Lower lobe of right lung (tissue), 2 donors: ENCODE measurements around the gene TMPRSS11B. TPM values are rescaled to one million over a fixed set of nuclear protein-coding genes. Genes with fewer than 3 reads are reported as not detected.

Experiments used
- ATAC-seq, 2 donors: fragments of 200-7000 bp; cut with Tn5 transposase; one replicate each; pipeline ENCODE4 v1.9.1; 2020 to 2022; ENCODE audit warnings: mild to moderate bottlenecking in 2 of 2, moderate library complexity in 2 of 2
- DNase-seq: peaks from one replicate; pipeline ENCODE4 v3.0.0-alpha.2; 2020
- H3K27ac ChIP-seq: fragments of 200-600 bp; one replicate; pipeline ENCODE4 v1.8.0; 2022
- H3K27me3 ChIP-seq: fragments of 200-600 bp; one replicate; pipeline ENCODE4 v1.8.0; 2022; ENCODE audit warnings: low read depth
- H3K36me3 ChIP-seq: fragments of 200-600 bp; one replicate; pipeline ENCODE4 v1.8.0; 2022; ENCODE audit warnings: mild to moderate bottlenecking
- H3K4me1 ChIP-seq: fragments of 200-600 bp; one replicate; pipeline ENCODE4 v1.8.0; 2022
- H3K4me3 ChIP-seq: fragments of 200-600 bp; one replicate; pipeline ENCODE4 v1.8.0; 2022; ENCODE audit warnings: mild to moderate bottlenecking
- H3K9me3 ChIP-seq: fragments of 200-600 bp; one replicate; pipeline ENCODE4 v1.8.0; 2022
- intact Hi-C: fragments of 100-400 bp; cut with DNase I; formaldehyde crosslinking; loops from one replicate; pipeline ENCODE4 v1.11.0; 2022
- total RNA-seq: library from RNA; stranded (reverse); fragmentation: NEBNext Ultra II Directional; extraction: Animal tissue kit (Norgen Biotek cat#: 25700); gene quantifications from one replicate; pipeline ENCODE4 v1.2.1, GENCODE V29; 2021
- TF ChIP-seq, protein P1 (sequence below): fragments of 200-600 bp; IDR thresholded peaks from one replicate; pipeline ENCODE4 v1.8.0; 2022; ENCODE audit warnings: antibody characterized with exemption, mild to moderate bottlenecking
- donor health status: DM: no; HTN: yes; CAD: no; lungs with severe emphysema.

Gene TMPRSS11B
- total RNA-seq, 1 donor from 2014 or later: not detected

DNA sequence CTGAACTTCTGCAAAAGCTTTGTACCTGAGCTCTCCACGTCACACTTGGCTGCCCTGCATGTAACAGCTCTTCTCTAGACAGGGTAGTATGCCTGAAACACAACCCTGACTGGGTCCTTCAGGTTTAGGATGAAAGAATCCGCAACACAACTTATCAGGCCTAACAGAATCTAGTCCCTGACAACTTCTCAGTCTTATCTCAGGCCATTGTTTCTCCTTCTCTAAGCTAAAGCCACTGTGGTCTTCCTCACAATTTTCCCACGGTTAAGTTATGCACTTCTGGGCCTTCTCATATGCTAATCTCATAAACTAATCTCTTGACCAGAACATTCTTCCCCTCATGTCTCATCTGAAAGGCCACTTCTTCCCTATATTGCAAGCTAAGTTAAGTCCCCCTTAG is 10.8 kb upstream of the TMPRSS11B start:
- Histone ChIP-seq H3K4me1 (no peaks in the 10 kb centered on the region), H3K9me3 (no peaks in the 10 kb centered on the region), H3K27me3 (no peaks in the 10 kb centered on the region), H3K27ac (no peak overlapping the region), H3K36me3 (no peaks in the 10 kb centered on the region), H3K4me3 (no peak overlapping the region)
- TF ChIP-seq, protein P1, sequence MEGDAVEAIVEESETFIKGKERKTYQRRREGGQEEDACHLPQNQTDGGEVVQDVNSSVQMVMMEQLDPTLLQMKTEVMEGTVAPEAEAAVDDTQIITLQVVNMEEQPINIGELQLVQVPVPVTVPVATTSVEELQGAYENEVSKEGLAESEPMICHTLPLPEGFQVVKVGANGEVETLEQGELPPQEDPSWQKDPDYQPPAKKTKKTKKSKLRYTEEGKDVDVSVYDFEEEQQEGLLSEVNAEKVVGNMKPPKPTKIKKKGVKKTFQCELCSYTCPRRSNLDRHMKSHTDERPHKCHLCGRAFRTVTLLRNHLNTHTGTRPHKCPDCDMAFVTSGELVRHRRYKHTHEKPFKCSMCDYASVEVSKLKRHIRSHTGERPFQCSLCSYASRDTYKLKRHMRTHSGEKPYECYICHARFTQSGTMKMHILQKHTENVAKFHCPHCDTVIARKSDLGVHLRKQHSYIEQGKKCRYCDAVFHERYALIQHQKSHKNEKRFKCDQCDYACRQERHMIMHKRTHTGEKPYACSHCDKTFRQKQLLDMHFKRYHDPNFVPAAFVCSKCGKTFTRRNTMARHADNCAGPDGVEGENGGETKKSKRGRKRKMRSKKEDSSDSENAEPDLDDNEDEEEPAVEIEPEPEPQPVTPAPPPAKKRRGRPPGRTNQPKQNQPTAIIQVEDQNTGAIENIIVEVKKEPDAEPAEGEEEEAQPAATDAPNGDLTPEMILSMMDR: no peak
- DNase-seq (no peak), ATAC-seq (no peak)
- intact Hi-C loops: no loop called here

DNA sequence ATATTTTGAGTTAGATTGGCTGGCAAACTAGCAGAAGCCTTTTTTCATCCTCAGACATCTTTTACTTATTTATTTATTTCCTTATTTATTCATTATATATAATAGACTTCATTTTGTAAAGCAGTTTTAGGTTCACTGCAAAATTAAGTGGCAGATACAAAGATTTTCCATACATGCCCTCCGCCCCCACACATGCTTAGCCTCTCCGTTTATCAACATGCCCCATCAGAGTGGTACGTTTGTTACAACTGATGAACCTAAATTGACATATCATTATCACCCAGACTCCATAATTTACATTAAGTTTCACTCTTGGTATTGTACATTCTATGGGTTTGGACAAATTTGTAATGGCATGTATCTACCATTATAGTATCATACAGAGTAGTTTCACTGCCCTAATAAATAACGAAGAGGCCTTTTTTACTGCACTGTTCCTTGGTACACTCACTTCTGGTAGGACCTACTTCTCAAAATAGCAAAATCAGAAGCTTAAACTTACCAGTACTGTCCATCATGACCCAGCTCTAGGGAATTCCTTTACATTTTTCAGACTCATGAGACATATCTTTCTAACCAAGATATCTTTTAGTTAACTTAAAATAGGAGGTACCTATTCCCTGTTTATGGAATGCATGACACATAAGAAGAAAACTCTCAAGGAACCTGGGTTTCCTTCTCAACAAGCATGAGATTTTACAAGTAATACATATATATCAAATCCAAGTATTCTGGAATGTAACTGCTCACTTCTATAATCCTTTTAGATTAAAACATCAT is 4.8 kb upstream of the TMPRSS11B start:
- no peaks in the 10 kb centered on the region for H3K36me3 ChIP-seq
- TF ChIP-seq, protein P1: no peak
- H3K9me3 ChIP-seq: no peaks in the 10 kb centered on the region
- no peak for ATAC-seq
- intact Hi-C loops: no loop called here
- no peaks in the 10 kb centered on the region for H3K4me1 ChIP-seq
- no peak overlapping the region for H3K27ac ChIP-seq
- no peak overlapping the region for H3K4me3 ChIP-seq
- no peak for DNase-seq
- no peaks in the 10 kb centered on the region for H3K27me3 ChIP-seq

DNA sequence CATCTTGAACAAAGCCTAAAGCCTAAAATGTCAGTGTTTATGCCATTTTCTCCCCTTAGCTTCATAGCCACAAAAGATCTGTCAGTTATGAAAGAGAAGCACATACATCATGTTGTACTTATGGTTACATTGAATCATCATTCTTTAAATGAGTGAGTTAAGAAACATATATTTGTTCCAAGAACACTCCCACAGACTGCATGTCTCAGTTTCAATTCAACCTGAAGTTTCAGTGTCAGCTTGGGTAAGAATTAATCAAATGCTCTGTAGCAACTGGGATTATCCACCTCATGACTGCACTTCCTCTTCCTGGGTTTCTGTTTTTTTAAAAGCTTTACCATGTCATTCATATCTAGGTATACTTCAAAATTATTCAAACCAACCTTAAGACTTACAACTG is 3.9 kb upstream of the TMPRSS11B start:
- no peak for DNase-seq
- Histone ChIP-seq H3K27me3 (no peaks in the 10 kb centered on the region), H3K27ac (no peak overlapping the region), H3K4me3 (no peak overlapping the region), H3K9me3 (no peaks in the 10 kb centered on the region), H3K36me3 (no peaks in the 10 kb centered on the region), H3K4me1 (no peaks in the 10 kb centered on the region)
- TF ChIP-seq, protein P1: no peak
- no peak for ATAC-seq
- intact Hi-C loops: no loop called here

DNA sequence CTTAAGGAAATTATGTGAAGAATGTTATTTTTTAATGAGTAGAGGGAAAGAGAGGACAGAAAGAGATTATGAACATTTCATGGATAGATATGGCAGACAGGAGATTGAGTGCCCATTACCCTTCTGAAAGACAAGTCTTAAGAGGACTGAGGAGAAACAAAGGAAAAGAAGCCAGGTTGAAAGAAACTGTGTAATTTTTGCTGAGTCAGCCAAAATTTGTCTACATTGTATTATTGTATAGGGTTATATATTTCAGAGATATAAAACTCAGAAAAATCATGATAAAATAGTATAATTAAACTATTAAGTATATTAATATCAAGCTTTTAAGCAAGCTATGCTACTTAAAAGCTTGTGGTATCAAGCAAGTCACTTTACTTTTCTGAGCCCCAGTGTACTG is 4.9 kb downstream of the TMPRSS11B start:
- Histone ChIP-seq H3K4me1 (no peaks in the 10 kb centered on the region), H3K27ac (no peak overlapping the region), H3K9me3 (no peaks in the 10 kb centered on the region), H3K4me3 (no peak overlapping the region), H3K36me3 (no peaks in the 10 kb centered on the region), H3K27me3 (no peaks in the 10 kb centered on the region)
- ATAC-seq (no peak), DNase-seq (no peak)
- TF ChIP-seq, protein P1: no peak
- intact Hi-C loops: no loop called here

DNA sequence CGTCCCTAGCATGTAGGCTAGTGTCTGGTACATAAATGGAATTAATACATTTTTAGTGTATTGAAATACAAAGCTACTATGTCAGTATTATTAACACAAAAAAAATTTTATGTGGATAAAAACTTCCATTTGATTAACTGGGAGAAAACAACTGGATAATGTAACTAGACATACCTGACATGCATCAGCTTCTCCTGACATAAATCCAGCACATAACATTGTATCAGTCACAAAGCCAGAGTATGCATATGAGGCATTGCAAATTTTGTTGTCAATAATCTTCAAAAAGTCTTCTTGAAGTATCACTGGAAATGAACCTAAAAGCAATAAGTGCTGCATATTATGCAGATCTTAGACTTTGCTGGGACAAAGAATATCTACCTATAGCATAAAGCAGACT is 16.9 kb downstream of the TMPRSS11B start:
- Histone ChIP-seq H3K4me1 (no peaks in the 10 kb centered on the region), H3K36me3 (no peaks in the 10 kb centered on the region), H3K4me3 (no peak overlapping the region), H3K9me3 (no peaks in the 10 kb centered on the region), H3K27ac (no peak overlapping the region), H3K27me3 (no peaks in the 10 kb centered on the region)
- TF ChIP-seq, protein P1: no peak
- no peak for DNase-seq
- ATAC-seq: no peak
- intact Hi-C loops: no loop called here
